H9 (cell line): ENCODE results near the gene ERP27. TPM values are rescaled to one million over a fixed set of nuclear protein-coding genes. Genes with fewer than 3 reads are reported as not detected.

Experiments used
- DNase-seq: peaks from one replicate; pipeline ENCODE4 v3.0.0-alpha.2; 2017
- H2AFZ ChIP-seq: one replicate; pipeline ENCODE4 v1.6.1; 2013; ENCODE audit warnings: mild to moderate bottlenecking, low read length, control low read depth, moderate library complexity
- H2AK5ac ChIP-seq: 2 replicates; pipeline ENCODE4 v1.6.1; 2013; ENCODE audit warnings: low read length, control low read depth, mixed read lengths; ENCODE audit not compliant: insufficient read length
- H2BK120ac ChIP-seq: one replicate; pipeline ENCODE4 v1.6.1; 2013; ENCODE audit warnings: low read depth, mild to moderate bottlenecking, low read length, control low read depth, inconsistent platforms; ENCODE audit not compliant: poor library complexity, severe bottlenecking
- H2BK12ac ChIP-seq: 2 replicates; pipeline ENCODE4 v1.6.1; 2013; ENCODE audit warnings: low read length, control low read depth, mixed read lengths, low read depth; ENCODE audit not compliant: insufficient read length
- H2BK15ac ChIP-seq: 2 replicates; pipeline ENCODE4 v1.6.1; 2013; ENCODE audit warnings: low read depth, low read length, control low read depth
- H2BK20ac ChIP-seq: one replicate; pipeline ENCODE4 v1.6.1; 2013; ENCODE audit warnings: low read depth, mild to moderate bottlenecking, low read length, control low read depth, inconsistent platforms; ENCODE audit not compliant: poor library complexity, severe bottlenecking
- H2BK5ac ChIP-seq: 2 replicates; pipeline ENCODE4 v1.6.1; 2013; ENCODE audit warnings: low read length, control low read depth, mixed read lengths; ENCODE audit not compliant: insufficient read length
- H3K14ac ChIP-seq: 2 replicates; pipeline ENCODE4 v1.6.1; 2013; ENCODE audit warnings: low read length, control low read depth; ENCODE audit not compliant: insufficient read depth
- H3K18ac ChIP-seq: 2 replicates; pipeline ENCODE4 v1.6.1; 2013; ENCODE audit warnings: low read depth, mild to moderate bottlenecking, mixed read lengths, low read length, control low read depth; ENCODE audit not compliant: insufficient read length
- H3K23ac ChIP-seq: 2 replicates; pipeline ENCODE4 v1.6.1; 2013; ENCODE audit warnings: low read length, control low read depth, mixed read lengths, low read depth; ENCODE audit not compliant: insufficient read length
- H3K23me2 ChIP-seq: 2 replicates; pipeline ENCODE4 v1.6.1; 2013; ENCODE audit warnings: low read depth, mild to moderate bottlenecking, mixed read lengths, low read length, control low read depth; ENCODE audit not compliant: insufficient read length, poor library complexity, severe bottlenecking
- H3K27ac ChIP-seq: 2 replicates; pipeline ENCODE4 v1.5.1; 2013; ENCODE audit warnings: low read length, control low read depth, mixed read lengths, low read depth; ENCODE audit not compliant: insufficient read length
- H3K27me3 ChIP-seq: 2 replicates; pipeline ENCODE4 v1.6.1; 2013; ENCODE audit warnings: low read length, control low read depth, inconsistent platforms; ENCODE audit not compliant: insufficient read depth
- H3K4ac ChIP-seq: 2 replicates; pipeline ENCODE4 v1.6.1; 2013; ENCODE audit warnings: low read depth, mild to moderate bottlenecking, control low read depth, inconsistent platforms, low read length, moderate library complexity
- H3K4me1 ChIP-seq: 2 replicates; pipeline ENCODE4 v1.6.1; 2013; ENCODE audit warnings: low read length, control low read depth, inconsistent platforms; ENCODE audit not compliant: insufficient read depth
- H3K4me2 ChIP-seq: 2 replicates; pipeline ENCODE4 v1.6.1; 2013; ENCODE audit warnings: low read length, control low read depth, mixed read lengths; ENCODE audit not compliant: insufficient read length, insufficient read depth
- H3K56ac ChIP-seq: 2 replicates; pipeline ENCODE4 v1.6.1; 2013; ENCODE audit warnings: low read depth, mild to moderate bottlenecking, mixed read lengths, low read length, control low read depth; ENCODE audit not compliant: insufficient read length
- H3K79me1 ChIP-seq: 2 replicates; pipeline ENCODE4 v1.6.1; 2013; ENCODE audit warnings: low read depth, mild to moderate bottlenecking, moderate library complexity, low read length, control low read depth, inconsistent platforms; ENCODE audit not compliant: insufficient read depth, poor library complexity, severe bottlenecking
- H3K79me2 ChIP-seq: 2 replicates; pipeline ENCODE4 v1.6.1; 2013; ENCODE audit warnings: low read length, control low read depth, inconsistent platforms; ENCODE audit not compliant: insufficient read depth
- H3K9ac ChIP-seq: 2 replicates; pipeline ENCODE4 v1.6.1; 2013; ENCODE audit warnings: low read length, control low read depth, mixed read lengths; ENCODE audit not compliant: insufficient read length; ENCODE audit errors: extremely low read depth
- H3K9me3 ChIP-seq: one replicate; pipeline ENCODE4 v1.6.1; 2013; ENCODE audit warnings: low read depth, low read length, inconsistent platforms; ENCODE audit not compliant: control insufficient read depth
- H3T11ph ChIP-seq: one replicate; pipeline ENCODE4 v1.6.1; 2013; ENCODE audit warnings: mild to moderate bottlenecking, low read length, control low read depth, inconsistent platforms
- H4K20me1 ChIP-seq: one replicate; pipeline ENCODE4 v1.6.1; 2013; ENCODE audit not compliant: control insufficient read depth, insufficient read length, insufficient read depth
- H4K5ac ChIP-seq: 2 replicates; pipeline ENCODE4 v1.6.1; 2013; ENCODE audit warnings: low read depth, mild to moderate bottlenecking, mixed read lengths, low read length, control low read depth; ENCODE audit not compliant: insufficient read length
- H4K8ac ChIP-seq: replicated peaks from 2 replicates; pipeline ENCODE4 v1.6.1; 2013; ENCODE audit warnings: low read length, control low read depth, mixed read lengths, low read depth; ENCODE audit not compliant: insufficient read length
- H4K91ac ChIP-seq: 2 replicates; pipeline ENCODE4 v1.6.1; 2013; ENCODE audit warnings: low read depth, mild to moderate bottlenecking, moderate library complexity, mixed read lengths, low read length, control low read depth; ENCODE audit not compliant: insufficient read length
- H3K27ac Mint-ChIP-seq, 3 experiments: 2 replicates in 2 of 3; 3 replicates in 1 of 3; pipeline ENCODE4 v1.8.0; 2020 to 2021; ENCODE audit warnings: mixed read lengths in 3 of 3, mild to moderate bottlenecking in 1 of 3, moderate library complexity in 1 of 3
- H3K27me3 Mint-ChIP-seq: 2 replicates; pipeline ENCODE4 v1.8.0; 2021; ENCODE audit warnings: low read depth, mild to moderate bottlenecking, moderate library complexity, mixed read lengths
- H3K36me3 Mint-ChIP-seq, 3 experiments: 2 replicates in 2 of 3; 3 replicates in 1 of 3; pipeline ENCODE4 v1.8.0; 2020 to 2021; ENCODE audit warnings: low read depth in 3 of 3, mixed read lengths in 3 of 3; ENCODE audit not compliant: insufficient read depth in 1 of 3
- H3K4me1 Mint-ChIP-seq, 2 experiments: 2 replicates each; pipeline ENCODE4 v1.8.0; 2020; ENCODE audit warnings: mixed read lengths in 2 of 2
- H3K4me3 Mint-ChIP-seq, 2 experiments: 2 replicates in 1 of 2; 3 replicates in 1 of 2; pipeline ENCODE4 v1.8.0; 2020 to 2021; ENCODE audit warnings: mild to moderate bottlenecking in 2 of 2, mixed read lengths in 2 of 2, moderate library complexity in 1 of 2
- H3K9me3 Mint-ChIP-seq, 2 experiments: 2 replicates in 1 of 2; 3 replicates in 1 of 2; pipeline ENCODE4 v1.8.0; 2020; ENCODE audit warnings: mild to moderate bottlenecking in 2 of 2, mixed read lengths in 2 of 2, moderate library complexity in 1 of 2
- WGBS: extraction: QIAGEN DNeasy Blood & Tissue Kit; methylation state at CpG from one replicate; pipeline ENCODE4 v1.1.7; 2013; ENCODE audit warnings: missing lambda C conversion rate, low lambda C conversion rate, mixed read lengths; ENCODE audit not compliant: insufficient read length; ENCODE audit errors: extremely low coverage; 5-methylcytosine and 5-hydroxymethylcytosine counted together
- total RNA-seq: library from RNA; stranded (reverse); gene quantifications from 2 replicates; pipeline ENCODE4 v1.2.1, GENCODE V29; 2021
- TF ChIP-seq, protein P1 (sequence below): fragments of 200-600 bp; sonication (generic); conservative IDR thresholded peaks from 3 replicates; pipeline ENCODE4 v1.8.0; 2021; ENCODE audit warnings: antibody characterized with exemption, mild to moderate bottlenecking

ERP27 gene
- total RNA-seq, 1 experiment from 2014 or later, result not detected

- H2BK20ac ChIP-seq, result no peak overlapping the region
- no peaks in the 10 kb centered on the region for H3K23me2 ChIP-seq
- no peak overlapping the region for H4K5ac ChIP-seq
- no peak overlapping the region for H3K9ac ChIP-seq
- H3K4me3 Mint-ChIP-seq, result no peak overlapping the region
- H4K20me1 ChIP-seq, result no peaks in the 10 kb centered on the region
- no peak overlapping the region for H3K23ac ChIP-seq
- DNase-seq, result no peak
- H3T11ph ChIP-seq, result no peak overlapping the region
- no peaks in the 10 kb centered on the region for H3K9me3 ChIP-seq
- no peak overlapping the region for H3K56ac ChIP-seq
- H2AK5ac ChIP-seq, result no peak overlapping the region
- H2BK12ac ChIP-seq, result no peak overlapping the region
- H3K4me1 ChIP-seq, result peaks cover 8% of the 10 kb centered on the region
- H2BK5ac ChIP-seq, result no peak overlapping the region
- H3K4me2 ChIP-seq, result no peak overlapping the region
- TF ChIP-seq, protein P1, sequence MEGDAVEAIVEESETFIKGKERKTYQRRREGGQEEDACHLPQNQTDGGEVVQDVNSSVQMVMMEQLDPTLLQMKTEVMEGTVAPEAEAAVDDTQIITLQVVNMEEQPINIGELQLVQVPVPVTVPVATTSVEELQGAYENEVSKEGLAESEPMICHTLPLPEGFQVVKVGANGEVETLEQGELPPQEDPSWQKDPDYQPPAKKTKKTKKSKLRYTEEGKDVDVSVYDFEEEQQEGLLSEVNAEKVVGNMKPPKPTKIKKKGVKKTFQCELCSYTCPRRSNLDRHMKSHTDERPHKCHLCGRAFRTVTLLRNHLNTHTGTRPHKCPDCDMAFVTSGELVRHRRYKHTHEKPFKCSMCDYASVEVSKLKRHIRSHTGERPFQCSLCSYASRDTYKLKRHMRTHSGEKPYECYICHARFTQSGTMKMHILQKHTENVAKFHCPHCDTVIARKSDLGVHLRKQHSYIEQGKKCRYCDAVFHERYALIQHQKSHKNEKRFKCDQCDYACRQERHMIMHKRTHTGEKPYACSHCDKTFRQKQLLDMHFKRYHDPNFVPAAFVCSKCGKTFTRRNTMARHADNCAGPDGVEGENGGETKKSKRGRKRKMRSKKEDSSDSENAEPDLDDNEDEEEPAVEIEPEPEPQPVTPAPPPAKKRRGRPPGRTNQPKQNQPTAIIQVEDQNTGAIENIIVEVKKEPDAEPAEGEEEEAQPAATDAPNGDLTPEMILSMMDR, result no peak
- no peaks in the 10 kb centered on the region for H3K27me3 Mint-ChIP-seq
- no peaks in the 10 kb centered on the region for H3K27me3 ChIP-seq
- no peaks in the 10 kb centered on the region for H3K79me2 ChIP-seq
- WGBS, result no CpG with 5 or more reads among the region's 2 CpGs
- H3K27ac Mint-ChIP-seq, result no peak overlapping the region
- no peak overlapping the region for H2AFZ ChIP-seq
- H3K36me3 Mint-ChIP-seq, result no peaks in the 10 kb centered on the region
- H3K4ac ChIP-seq, result no peak overlapping the region
- H2BK120ac ChIP-seq, result no peak overlapping the region
- H3K27ac ChIP-seq, result no peak overlapping the region
- no peak overlapping the region for H3K14ac ChIP-seq
- H2BK15ac ChIP-seq, result no peak overlapping the region
- H3K9me3 Mint-ChIP-seq, result no peaks in the 10 kb centered on the region
- no peak overlapping the region for H3K18ac ChIP-seq
- H4K8ac ChIP-seq, result no peak overlapping the region
- H3K79me1 ChIP-seq, result no peaks in the 10 kb centered on the region
- no peak overlapping the region for H4K91ac ChIP-seq
- peaks cover 12 to 13% of the 10 kb centered on the region in 2 experiments for H3K4me1 Mint-ChIP-seq
Observed at GRCh38 chr12:14956905-14957304, 18.6 kb upstream of the ERP27 start.
